T-cell (primary cell): ENCODE data around the gene LCOR. TPM values are rescaled to one million over a fixed set of nuclear protein-coding genes. Genes with fewer than 3 reads are reported as not detected.

Source experiments
- ATAC-seq, 4 experiments: fragments of 200-7000 bp in 3 of 4; fragments of 150-1000 bp in 1 of 4; cut with Tn5 transposase; replicated peaks in 1 of 4; 1 replicate in 3 of 4; 2 replicates in 1 of 4; pipeline ENCODE4 v1.10.0; 2021; ENCODE audit warnings: moderate library complexity in 3 of 4, mild to moderate bottlenecking in 2 of 4, moderate number of reproducible peaks in 1 of 4
- CTCF ChIA-PET, 2 donors: fragments of 300-600 bp; sonication (Branson Sonifier 250); formaldehyde crosslinking; loops; one replicate each; lab custom pipeline; 2022; ENCODE audit warnings: antibody characterized with exemption in 2 of 2; lab: Charles Lee
- POLR2A ChIA-PET, 2 donors: fragments of 300-600 bp; sonication (Branson Sonifier 250); formaldehyde crosslinking; loops; one replicate each; lab custom pipeline; 2022; ENCODE audit warnings: antibody characterized with exemption in 2 of 2; lab: Charles Lee
- DNase-seq, 35 experiments: peaks; one replicate each; pipeline versions ENCODE4 v3.0.0 to v3.0.0-alpha.2; 2013 to 2023
- H3K27ac ChIP-seq: one replicate; pipeline ENCODE4 v1.5.1; 2013; ENCODE audit warnings: low read length
- H3K27me3 ChIP-seq, 2 experiments: replicated peaks in 1 of 2; 1 replicate in 1 of 2; 2 replicates in 1 of 2; pipeline versions ENCODE4 v1.6.1 to v1.7.0; 2013; ENCODE audit warnings: low read length in 1 of 2, mixed read lengths in 1 of 2; ENCODE audit not compliant: control insufficient read depth in 2 of 2, insufficient read depth in 2 of 2; ENCODE audit errors: extremely low read depth in 1 of 2
- H3K36me3 ChIP-seq, 2 donors: 1 replicate in 1 of 2; 2 replicates in 1 of 2; pipeline versions ENCODE4 v1.6.1 to v1.7.0; 2013; ENCODE audit warnings: low read length in 1 of 2; ENCODE audit not compliant: control insufficient read depth in 2 of 2, insufficient read depth in 1 of 2; ENCODE audit errors: extremely low read depth in 1 of 2
- H3K4me1 ChIP-seq, 2 experiments: 1 replicate in 1 of 2; 2 replicates in 1 of 2; pipeline versions ENCODE4 v1.6.1 to v1.7.0; 2013; ENCODE audit warnings: low read length in 2 of 2, mixed read lengths in 1 of 2; ENCODE audit not compliant: insufficient read depth in 2 of 2, control insufficient read depth in 1 of 2; ENCODE audit errors: extremely low read depth in 1 of 2
- H3K4me3 ChIP-seq, 2 donors: 1 replicate in 1 of 2; 2 replicates in 1 of 2; pipeline versions ENCODE4 v1.5.1 to v1.7.0; 2013; ENCODE audit warnings: mild to moderate bottlenecking in 2 of 2, low read length in 1 of 2, moderate library complexity in 1 of 2; ENCODE audit not compliant: control insufficient read depth in 1 of 2; ENCODE audit errors: extremely low read depth in 1 of 2
- H3K9me3 ChIP-seq: 2 replicates; pipeline ENCODE4 v1.7.0; 2013
- H3K27ac Mint-ChIP-seq, 2 donors: one replicate each; pipeline ENCODE4 v1.8.0; 2020 to 2021; ENCODE audit warnings: mild to moderate bottlenecking in 2 of 2, mixed read lengths in 2 of 2
- H3K27me3 Mint-ChIP-seq, 2 donors: one replicate each; pipeline ENCODE4 v1.8.0; 2021 to 2022; ENCODE audit warnings: mixed read lengths in 2 of 2
- H3K36me3 Mint-ChIP-seq: one replicate; pipeline ENCODE4 v1.8.0; 2021; ENCODE audit warnings: mixed read lengths
- H3K4me1 Mint-ChIP-seq, 3 donors: one replicate each; pipeline ENCODE4 v1.8.0; 2020 to 2022; ENCODE audit warnings: mixed read lengths in 3 of 3, mild to moderate bottlenecking in 1 of 3
- H3K4me3 Mint-ChIP-seq, 3 donors: one replicate each; pipeline ENCODE4 v1.8.0; 2020 to 2022; ENCODE audit warnings: mild to moderate bottlenecking in 3 of 3, mixed read lengths in 3 of 3, moderate library complexity in 3 of 3
- H3K9me3 Mint-ChIP-seq, 3 donors: one replicate each; pipeline ENCODE4 v1.8.0; 2020 to 2022; ENCODE audit warnings: mixed read lengths in 3 of 3
- WGBS: methylation state at CpG from one replicate; pipeline ENCODE4 v1.1.5; 2013; ENCODE audit warnings: missing lambda C conversion rate; ENCODE audit not compliant: insufficient coverage; 5-methylcytosine and 5-hydroxymethylcytosine counted together
- total RNA-seq, 35 experiments: library from RNA in 6 of 35; stranded (reverse) in 6 of 35; fragments of 120-200 nt in 1 of 35; gene quantifications; one replicate each; pipeline versions ENCODE4 v1.2.1 to v1.2.4 and lab custom pipeline; 2013 to 2026

The LCOR gene
- total RNA-seq, 5 donors from 2014 or later (not counting 1 experiment from before 2014, with no cell fraction given) = 32.0 to 67.3 (median 38.0) TPM

DNA sequence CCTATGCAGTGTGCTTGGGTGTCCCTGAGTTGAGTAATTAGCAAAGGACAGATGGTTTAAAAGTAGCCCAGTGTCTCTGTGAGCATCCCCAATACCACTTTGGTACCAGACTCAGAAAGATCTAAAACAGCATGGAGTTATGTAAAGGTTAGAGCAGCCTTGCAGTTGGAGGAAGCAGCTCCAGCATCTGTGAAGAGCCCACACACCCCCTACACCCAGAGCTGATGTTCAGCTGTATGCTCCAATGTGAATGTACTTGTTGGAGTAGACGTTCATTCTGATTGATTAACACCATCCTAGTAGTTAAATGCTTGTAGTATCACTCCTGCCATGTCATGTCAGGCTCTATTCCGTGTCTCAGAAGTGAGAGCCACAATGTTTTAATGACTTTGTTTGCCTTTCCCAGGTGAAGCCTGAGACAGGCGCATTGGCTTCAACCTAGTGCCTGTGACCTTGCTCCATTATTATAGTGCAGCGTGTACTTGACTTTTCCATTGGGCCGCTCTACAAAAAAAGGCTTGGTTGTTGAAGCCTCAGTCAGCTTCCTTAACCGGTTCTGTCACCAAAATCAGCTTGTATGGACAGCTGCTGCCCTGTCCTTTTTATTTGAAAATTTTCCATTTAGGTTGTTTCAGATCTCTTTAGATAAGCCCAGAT, 154.2 kb downstream of the LCOR start:
- Mint-ChIP-seq H3K36me3 (peaks cover 27% of the 10 kb centered on the region), H3K4me1 (peaks cover 8 to 18% (median 8%) of the 10 kb centered on the region in 3 donors), H3K27me3 (no peaks in the 10 kb centered on the region), H3K27ac (no peak overlapping the region), H3K4me3 (no peak overlapping the region), H3K9me3 (no peaks in the 10 kb centered on the region)
- peaks cover 0 to 14% of the 10 kb centered on the region in 2 donors for H3K36me3 ChIP-seq
- WGBS = 99% methylated on average over 6 of the region's 6 CpGs
- no peaks in the 10 kb centered on the region for H3K9me3 ChIP-seq
- H3K27ac ChIP-seq = no peak overlapping the region
- POLR2A ChIA-PET = interaction anchor here in 1 of 2 donors (0.6 kb wide), 1 partner anchor 9 kb away, joined by 3 read pairs; no protein-coding TSS in a partner anchor
- CTCF ChIA-PET = no interaction called here
- peaks cover 0 to 3% of the 10 kb centered on the region in 2 experiments for H3K4me1 ChIP-seq
- DNase-seq (no peak), ATAC-seq (no peak)
- no peaks in the 10 kb centered on the region for H3K27me3 ChIP-seq
- no peak overlapping the region for H3K4me3 ChIP-seq

- no peak overlapping the region for H3K27ac Mint-ChIP-seq
- peaks cover 17% of the 10 kb centered on the region for H3K36me3 Mint-ChIP-seq
- ChIA-PET CTCF (no interaction called here), POLR2A (no interaction called here)
- H3K27me3 Mint-ChIP-seq = no peaks in the 10 kb centered on the region
- H3K27me3 ChIP-seq = no peaks in the 10 kb centered on the region
- H3K27ac ChIP-seq = no peak overlapping the region
- WGBS = no CpG with 5 or more reads among the region's 2 CpGs
- DNase-seq (no peak), ATAC-seq (no peak)
- no peaks in the 10 kb centered on the region for H3K9me3 Mint-ChIP-seq
- H3K4me1 Mint-ChIP-seq = peaks cover 8 to 18% (median 8%) of the 10 kb centered on the region in 3 donors
- H3K9me3 ChIP-seq = no peaks in the 10 kb centered on the region
- no peak overlapping the region for H3K4me3 Mint-ChIP-seq
- H3K36me3 ChIP-seq = peaks cover 0 to 7% of the 10 kb centered on the region in 2 donors
- peaks cover 0 to 3% of the 10 kb centered on the region in 2 experiments for H3K4me1 ChIP-seq
- H3K4me3 ChIP-seq = no peak overlapping the region
Observed at GRCh38 chr10:96987141-96987841, 155.2 kb downstream of the LCOR start.

- H3K27ac ChIP-seq = no peak overlapping the region
- WGBS = 92% methylated on average over 2 of the region's 3 CpGs
- Mint-ChIP-seq H3K27ac (no peak overlapping the region), H3K9me3 (no peaks in the 10 kb centered on the region), H3K36me3 (peaks cover 12% of the 10 kb centered on the region), H3K4me3 (no peak overlapping the region), H3K27me3 (no peaks in the 10 kb centered on the region), H3K4me1 (peaks cover 8 to 18% (median 8%) of the 10 kb centered on the region in 3 donors)
- H3K9me3 ChIP-seq = no peaks in the 10 kb centered on the region
- ATAC-seq (no peak), DNase-seq (no peak)
- no peaks in the 10 kb centered on the region for H3K27me3 ChIP-seq
- ChIA-PET POLR2A (no interaction called here), CTCF (no interaction called here)
- H3K4me1 ChIP-seq = peaks cover 0 to 3% of the 10 kb centered on the region in 2 experiments
- H3K4me3 ChIP-seq = no peak overlapping the region
- H3K36me3 ChIP-seq = peaks cover 0 to 1% of the 10 kb centered on the region in 2 donors
Observed at GRCh38 chr10:96987842-96988175, 155.7 kb downstream of the LCOR start.

DNA sequence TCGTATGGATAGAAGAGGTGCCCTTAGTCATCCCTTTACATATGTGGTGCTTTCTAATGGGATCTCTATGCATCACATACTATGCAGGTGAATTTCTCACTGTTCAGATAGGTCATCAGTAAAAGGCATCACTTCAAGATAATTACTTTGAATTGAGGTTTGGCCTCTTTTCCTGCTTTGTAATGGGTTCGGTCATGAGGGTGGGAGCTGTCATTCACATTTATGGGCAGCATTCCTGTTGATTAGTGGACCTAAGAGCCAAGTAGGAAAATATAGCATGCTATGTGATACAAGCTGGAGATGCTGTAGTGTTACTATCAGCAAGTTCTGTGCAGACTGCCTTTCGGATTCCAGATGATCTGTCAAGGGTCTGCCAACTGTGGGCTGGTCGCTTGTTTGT, 156.3 kb downstream of the LCOR start:
- Mint-ChIP-seq H3K4me3 (no peak overlapping the region), H3K9me3 (no peaks in the 10 kb centered on the region), H3K36me3 (peaks cover 8% of the 10 kb centered on the region), H3K4me1 (peaks cover 8 to 13% (median 8%) of the 10 kb centered on the region in 3 donors), H3K27me3 (no peaks in the 10 kb centered on the region), H3K27ac (no peak overlapping the region)
- CTCF ChIA-PET = no interaction called here
- WGBS = 100% methylated on average over 1 of the region's 4 CpGs
- Histone ChIP-seq H3K36me3 (no peaks in the 10 kb centered on the region), H3K27ac (no peak overlapping the region), H3K4me1 (peaks cover 0 to 3% of the 10 kb centered on the region in 2 experiments), H3K4me3 (no peak overlapping the region), H3K9me3 (no peaks in the 10 kb centered on the region), H3K27me3 (no peaks in the 10 kb centered on the region)
- POLR2A ChIA-PET = no interaction called here
- ATAC-seq = no peak
- no peak for DNase-seq

DNA sequence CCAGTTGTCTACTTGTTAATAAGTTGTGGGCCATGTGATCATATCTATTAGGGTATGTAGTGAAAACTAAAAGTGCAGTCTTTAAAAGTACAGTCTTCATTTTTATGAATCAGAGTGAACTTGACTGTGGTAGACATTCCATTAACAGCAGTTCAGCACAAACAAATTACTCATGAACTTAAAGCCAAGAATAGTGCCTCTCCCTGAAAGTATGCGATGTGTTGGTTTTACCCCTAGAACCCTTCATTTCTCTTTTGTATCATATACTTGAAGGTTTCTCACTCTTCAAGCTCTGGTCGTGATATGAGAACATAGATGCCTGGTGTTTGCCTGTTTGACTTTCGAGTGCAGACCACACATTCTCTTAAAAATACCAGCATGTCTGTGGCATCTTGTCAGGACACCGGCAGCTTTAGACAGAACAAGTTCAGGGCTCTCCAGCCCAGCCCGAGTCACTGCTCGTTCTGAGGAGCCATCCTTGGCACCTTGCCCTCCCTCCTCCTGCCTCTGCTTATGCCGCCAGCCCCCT, 159.3 kb downstream of the LCOR start:
- peaks cover 3% of the 10 kb centered on the region for H3K36me3 Mint-ChIP-seq
- no peak for ATAC-seq
- 63% methylated on average over 6 of the region's 7 CpGs for WGBS

GRCh38 chr10:96992721-96993120, 160.6 kb downstream of the LCOR start:
- H3K9me3 Mint-ChIP-seq = no peaks in the 10 kb centered on the region
- no CpG with 5 or more reads among the region's 1 CpG for WGBS
- H3K27ac Mint-ChIP-seq = no peak overlapping the region

More for the DNA sequence above, 159.3 kb downstream of the LCOR start:
- no peak overlapping the region for H3K4me3 ChIP-seq
- H3K9me3 Mint-ChIP-seq = no peaks in the 10 kb centered on the region
- POLR2A ChIA-PET = interaction anchor here in 1 of 2 donors (0.6 kb wide), 1 partner anchor 1302 kb away, joined by 3 read pairs; no protein-coding TSS in a partner anchor
- no peak overlapping the region for H3K4me3 Mint-ChIP-seq
- no peaks in the 10 kb centered on the region for H3K36me3 ChIP-seq
- H3K27ac ChIP-seq = no peak overlapping the region
- CTCF ChIA-PET = interaction anchor here in 1 of 2 donors (0.6 kb wide), 1 partner anchor 966 kb away, joined by 4 read pairs; no protein-coding TSS in a partner anchor
- no peaks in the 10 kb centered on the region for H3K4me1 ChIP-seq
- H3K27ac Mint-ChIP-seq = no peak overlapping the region
- no peaks in the 10 kb centered on the region for H3K27me3 Mint-ChIP-seq
- H3K27me3 ChIP-seq = no peaks in the 10 kb centered on the region
- H3K9me3 ChIP-seq = no peaks in the 10 kb centered on the region
- no peaks in the 10 kb centered on the region for H3K4me1 Mint-ChIP-seq
- DNase-seq = no peak

More at GRCh38 chr10:96992721-96993120, 160.6 kb downstream of the LCOR start:
- Histone ChIP-seq H3K36me3 (no peaks in the 10 kb centered on the region), H3K9me3 (no peaks in the 10 kb centered on the region), H3K4me1 (no peaks in the 10 kb centered on the region), H3K27me3 (no peaks in the 10 kb centered on the region), H3K27ac (no peak overlapping the region), H3K4me3 (no peak overlapping the region)
- H3K36me3 Mint-ChIP-seq = peaks cover 3% of the 10 kb centered on the region
- ChIA-PET CTCF (no interaction called here), POLR2A (no interaction called here)
- no peak overlapping the region for H3K4me3 Mint-ChIP-seq
- no peaks in the 10 kb centered on the region for H3K4me1 Mint-ChIP-seq
- ATAC-seq (no peak), DNase-seq (no peak)
- H3K27me3 Mint-ChIP-seq = no peaks in the 10 kb centered on the region
